IMR-90 (cell line): ENCODE measurements around the gene NR1D2. TPM values are rescaled to one million over a fixed set of nuclear protein-coding genes. Genes with fewer than 3 reads are reported as not detected.

Source experiments
- ATAC-seq: fragments of 200-7000 bp; cut with Tn5 transposase; 2 replicates; pipeline ENCODE4 v1.9.1; 2020; ENCODE audit warnings: low read depth, mild to moderate bottlenecking, moderate library complexity
- BruUV-seq: library from RNA; stranded (reverse); fragments of 400-500 nt; replicated peaks from 2 replicates; lab custom pipeline; 2021; lab: Mats Ljungman, UMichigan
- CTCF ChIA-PET: fragments of 300-600 bp; formaldehyde crosslinking; extraction: SDS; loops from one replicate; lab custom pipeline; 2021; ENCODE audit warnings: antibody characterized with exemption; lab: Yijun Ruan, JAX
- POLR2A ChIA-PET: fragments of 300-600 bp; sonication (Branson Sonifier 250); formaldehyde crosslinking; loops from one replicate; lab custom pipeline; 2022; ENCODE audit warnings: antibody characterized with exemption; ENCODE audit not compliant: unreplicated experiment; lab: Charles Lee
- DNase-seq: peaks from one replicate; pipeline ENCODE4 v3.0.0; 2013
- H2AFZ ChIP-seq: replicated peaks from 2 replicates; pipeline ENCODE3; 2013; ENCODE audit warnings: low read length, mild to moderate bottlenecking; ENCODE audit not compliant: poor library complexity
- H2AK5ac ChIP-seq: 2 replicates; pipeline ENCODE4 v1.6.1; 2013; ENCODE audit warnings: low read depth, low read length, inconsistent platforms
- H2AK9ac ChIP-seq: replicated peaks from 2 replicates; pipeline ENCODE3; 2013; ENCODE audit warnings: mild to moderate bottlenecking, low read depth, low read length, moderate library complexity; ENCODE audit not compliant: poor library complexity
- H2BK120ac ChIP-seq: 2 replicates; pipeline ENCODE4 v1.6.1; 2013; ENCODE audit warnings: low read depth, low read length, inconsistent platforms
- H2BK15ac ChIP-seq: 3 replicates; pipeline ENCODE4 v1.6.1; 2013; ENCODE audit warnings: low read depth, low read length, inconsistent platforms
- H2BK20ac ChIP-seq: 2 replicates; pipeline ENCODE4 v1.6.1; 2013; ENCODE audit warnings: low read depth, mild to moderate bottlenecking, inconsistent platforms, low read length, moderate library complexity
- H2BK5ac ChIP-seq: 2 replicates; pipeline ENCODE4 v1.6.1; 2013; ENCODE audit warnings: mild to moderate bottlenecking, low read depth, low read length, inconsistent platforms; ENCODE audit not compliant: poor library complexity, severe bottlenecking
- H3K14ac ChIP-seq: replicated peaks from 2 replicates; pipeline ENCODE4 v1.6.1; 2013; ENCODE audit warnings: low read depth, low read length, inconsistent platforms
- H3K18ac ChIP-seq: 2 replicates; pipeline ENCODE4 v1.6.1; 2013; ENCODE audit warnings: low read depth, low read length, control low read depth
- H3K23ac ChIP-seq: 2 replicates; pipeline ENCODE4 v1.6.1; 2013; ENCODE audit warnings: low read depth, low read length, inconsistent platforms
- H3K27ac ChIP-seq: 2 replicates; pipeline ENCODE4 v1.5.1; 2013; ENCODE audit warnings: mild to moderate bottlenecking, control low read depth, low read length; ENCODE audit not compliant: insufficient read depth
- H3K27me3 ChIP-seq: 2 replicates; pipeline ENCODE4 v1.6.1; 2013; ENCODE audit warnings: low read length; ENCODE audit not compliant: control insufficient read depth, insufficient read depth
- H3K36me3 ChIP-seq: 2 replicates; pipeline ENCODE4 v1.6.1; 2013; ENCODE audit warnings: low read length, mixed read lengths; ENCODE audit not compliant: control insufficient read depth, insufficient read depth
- H3K4ac ChIP-seq: 2 replicates; pipeline ENCODE4 v1.6.1; 2013; ENCODE audit warnings: low read depth, low read length, inconsistent platforms
- H3K4me1 ChIP-seq: 2 replicates; pipeline ENCODE4 v1.6.1; 2013; ENCODE audit warnings: low read length, mixed read lengths; ENCODE audit not compliant: control insufficient read depth, insufficient read depth
- H3K4me2 ChIP-seq: 2 replicates; pipeline ENCODE4 v1.6.1; 2013; ENCODE audit warnings: low read depth, mild to moderate bottlenecking, control low read depth, low read length, moderate library complexity
- H3K4me3 ChIP-seq: 2 replicates; pipeline ENCODE4 v1.5.1; 2013; ENCODE audit warnings: low read depth, mild to moderate bottlenecking, control low read depth, low read length, moderate library complexity; ENCODE audit not compliant: insufficient read depth
- H3K56ac ChIP-seq: 2 replicates; pipeline ENCODE4 v1.6.1; 2013; ENCODE audit warnings: low read length, inconsistent platforms; ENCODE audit not compliant: insufficient read depth; ENCODE audit errors: extremely low read depth
- H3K79me1 ChIP-seq, 2 experiments: 2 replicates each; pipeline ENCODE4 v1.6.1; 2013; ENCODE audit warnings: low read length in 2 of 2, inconsistent platforms in 1 of 2, low read depth in 1 of 2
- H3K9ac ChIP-seq: 2 replicates; pipeline ENCODE4 v1.6.1; 2013; ENCODE audit warnings: low read depth, low read length, control low read depth
- H3K9me1 ChIP-seq: 2 replicates; pipeline ENCODE4 v1.6.1; 2013; ENCODE audit warnings: low read length, inconsistent platforms; ENCODE audit not compliant: insufficient read depth
- H3K9me3 ChIP-seq: 2 replicates; pipeline ENCODE4 v1.6.1; 2013; ENCODE audit warnings: low read length; ENCODE audit not compliant: control insufficient read depth, insufficient read depth
- H4K20me1 ChIP-seq: 2 replicates; pipeline ENCODE4 v1.6.1; 2013; ENCODE audit warnings: low read length, inconsistent platforms; ENCODE audit not compliant: insufficient read depth
- H4K5ac ChIP-seq: 2 replicates; pipeline ENCODE4 v1.6.1; 2013; ENCODE audit warnings: mild to moderate bottlenecking, low read depth, low read length, control low read depth
- H4K8ac ChIP-seq, 2 experiments: 2 replicates each; pipeline ENCODE4 v1.6.1; 2013; ENCODE audit warnings: low read depth in 2 of 2, low read length in 2 of 2, control low read depth in 1 of 2, inconsistent platforms in 1 of 2
- H4K91ac ChIP-seq: 2 replicates; pipeline ENCODE4 v1.6.1; 2013; ENCODE audit warnings: low read depth, low read length, inconsistent platforms; ENCODE audit not compliant: insufficient read depth
- POLR2A ChIP-seq: IDR thresholded peaks from 2 replicates; pipeline ENCODE4 v1.6.1; 2012; ENCODE audit warnings: mild to moderate bottlenecking, low read depth, low read length
- RAD21 ChIP-seq: IDR thresholded peaks from 2 replicates; pipeline ENCODE4 v1.6.1; 2012; ENCODE audit warnings: low read length, improper control_type of control experiment
- WGBS, 2 experiments: methylation state at CpG; one replicate each; pipeline versions ENCODE4 v1.1.5 to v1.1.7; 2013; ENCODE audit warnings: missing lambda C conversion rate in 2 of 2; ENCODE audit not compliant: insufficient read length in 1 of 2; ENCODE audit errors: extremely low coverage in 2 of 2; 5-methylcytosine and 5-hydroxymethylcytosine counted together
- dilution Hi-C: fragments of 300-500 bp; cut with HindIII; formaldehyde crosslinking; loops from one replicate; pipeline ENCODE4 v1.14.3; 2018; ENCODE audit warnings: low sequenced_read_pairs; ENCODE audit not compliant: unreplicated experiment
- in situ Hi-C: fragments of 300-500 bp; cut with MboI; formaldehyde crosslinking; loops from 3 replicates; pipeline ENCODE4 v1.14.3; 2019; ENCODE audit warnings: low sequenced_read_pairs, inconsistent platforms, mixed read lengths
- intact Hi-C: fragments of 100-400 bp; cut with micrococcal nuclease; formaldehyde crosslinking; loops from 2 replicates; pipeline ENCODE4 v1.10.0; 2022
- polyA plus RNA-seq, 3 experiments: library from polyadenylated mRNA; depleted of rRNA; stranded (reverse); fragments of >200 nt; gene quantifications; 2 replicates each; pipeline ENCODE4 v1.2.3, GENCODE V29; 2012; ENCODE audit warnings: low replicate concordance in 1 of 3
- total RNA-seq: library from RNA; depleted of rRNA; stranded (reverse); fragments of >200 nt; gene quantifications from 2 replicates; pipeline ENCODE4 v1.2.3, GENCODE V29; 2012

Gene NR1D2
- total and polyA plus RNA-seq, 2 of the 4 experiments (the other 2 are of a cell fraction), result 8.1 to 41.0 TPM

DNA sequence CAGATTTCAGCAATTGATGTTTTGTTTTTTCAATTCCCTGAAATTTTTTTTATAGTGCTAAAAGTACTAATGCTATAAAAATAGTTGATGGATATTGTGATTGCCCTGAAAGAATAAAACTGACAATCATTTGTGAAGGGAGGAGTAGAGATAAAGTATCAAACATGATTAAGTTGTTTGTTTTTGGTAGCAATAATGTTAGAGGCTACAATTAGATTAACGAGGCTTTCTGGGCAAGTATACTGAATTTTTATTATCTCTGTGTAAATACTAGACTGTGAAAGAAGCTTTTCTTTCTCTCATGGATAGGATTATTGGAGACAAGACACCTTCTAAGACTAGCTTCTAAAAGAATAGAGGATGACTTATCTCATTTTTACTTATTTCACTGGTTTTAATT is 15.6 kb downstream of the NR1D2 start:
- POLR2A ChIA-PET, result no interaction called here
- Histone ChIP-seq H2AK9ac (no peak overlapping the region), H2BK20ac (no peak overlapping the region), H3K4ac (no peak overlapping the region), H2BK120ac (no peak overlapping the region), H3K4me1 (peaks cover 10% of the 10 kb centered on the region), H3K14ac (no peak overlapping the region), H2AK5ac (no peak overlapping the region), H2BK15ac (no peak overlapping the region), H3K23ac (no peak overlapping the region), H3K4me3 (no peak overlapping the region), H3K56ac (no peak overlapping the region), H4K20me1 (peaks cover 25% of the 10 kb centered on the region), H3K36me3 (peaks cover 16% of the 10 kb centered on the region), H4K8ac (no peak overlapping the region), H4K5ac (no peak overlapping the region), H4K91ac (no peak overlapping the region), H3K9me3 (no peaks in the 10 kb centered on the region), H3K27me3 (no peaks in the 10 kb centered on the region), H2BK5ac (no peak overlapping the region), H3K18ac (no peak overlapping the region), H3K9me1 (peaks cover 16% of the 10 kb centered on the region), H3K4me2 (no peak overlapping the region), H3K9ac (no peak overlapping the region), H3K27ac (no peak overlapping the region), H3K79me1 (peaks cover 15 to 56% of the 10 kb centered on the region in 2 experiments), H2AFZ (no peak overlapping the region)
- DNase-seq, result no peak
- in situ Hi-C loops, result no loop called here
- dilution Hi-C loops, result no loop called here
- WGBS, 2 experiments, result no CpG with 5 or more reads among the region's 1 CpG
- no peak for TF ChIP-seq RAD21
- no peak for TF ChIP-seq POLR2A
- BruUV-seq, result no TSS peak
- CTCF ChIA-PET, result interaction anchor here (0.6 kb wide), 1 partner anchor 102 kb away, joined by 3 read pairs; no protein-coding TSS in a partner anchor
- no peak for ATAC-seq
- intact Hi-C loops, result no loop called here
